NB4 (cell line): Measurements from ENCODE around the gene OPRL1.
"Not testable (repeated sequence)": the region's sequence is repeated elsewhere in the genome, so short reads cannot be mapped to it uniquely, and the experiment has no call there.

Source experiments
- DNase-seq: peaks from one replicate; pipeline ENCODE4 v3.0.0; 2010; ENCODE audit warnings: low read depth
- H3K4me3 ChIP-seq: one replicate; pipeline ENCODE4 v1.5.1; 2011; ENCODE audit warnings: mild to moderate bottlenecking, low read depth, low read length, moderate library complexity
- CTCF ChIP-seq: IDR thresholded peaks from one replicate; pipeline ENCODE4 v1.5.1; 2012; ENCODE audit warnings: low read depth, low read length
- MAX ChIP-seq: IDR thresholded peaks from 2 replicates; pipeline ENCODE4 v1.6.1; 2011; ENCODE audit warnings: low read depth, low read length
- MYC ChIP-seq: IDR thresholded peaks from 2 replicates; pipeline ENCODE4 v1.6.1; 2011; ENCODE audit warnings: low read depth, low read length
- POLR2A ChIP-seq: IDR thresholded peaks from 2 replicates; pipeline ENCODE4 v1.6.1; 2011; ENCODE audit warnings: mild to moderate bottlenecking; ENCODE audit not compliant: insufficient read length; ENCODE audit errors: extremely low read depth

The OPRL1 gene

DNA sequence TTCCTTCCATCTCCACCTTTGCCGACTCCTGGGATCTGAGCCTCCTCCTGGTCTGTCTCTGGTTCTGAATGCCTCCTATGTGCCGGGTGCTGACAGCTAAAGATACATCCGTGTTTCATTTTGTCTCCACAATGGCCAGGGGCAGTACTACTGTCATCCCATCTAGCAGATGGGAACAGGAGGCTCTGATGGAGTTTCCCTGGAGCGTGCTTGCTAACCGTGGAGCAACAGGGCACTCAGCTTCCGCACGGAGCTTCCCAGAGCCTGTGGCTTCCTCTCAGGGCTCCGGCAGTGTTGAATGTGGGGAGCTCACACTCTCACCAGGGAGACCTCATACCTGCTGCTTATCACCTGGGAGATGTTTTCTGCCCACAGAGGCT is 39.4 kb downstream of the OPRL1 start:
- no peak for DNase-seq
- TF ChIP-seq MAX (no peak), MYC (no peak), CTCF (no peak), POLR2A (no peak)
- H3K4me3 ChIP-seq = no peak overlapping the region

GRCh38 chr20:64119681-64120341 is 39.9 kb downstream of the OPRL1 start:
- TF ChIP-seq MAX (no peak), MYC (no peak), POLR2A (no peak), CTCF (no peak)
- DNase-seq = no peak
- H3K4me3 ChIP-seq = no peak overlapping the region

- no peak for TF ChIP-seq MYC
- TF ChIP-seq POLR2A = no peak
- TF ChIP-seq CTCF = no peak
- no peak for TF ChIP-seq MAX
- no peak overlapping the region for H3K4me3 ChIP-seq
- no peak for DNase-seq
Observed at GRCh38 chr20:64121586-64121985, 41.7 kb downstream of the OPRL1 start.

GRCh38 chr20:64122927-64123326 is 43.0 kb downstream of the OPRL1 start:
- DNase-seq, H3K4me3 ChIP-seq: not testable (repeated sequence)

GRCh38 chr20:64123517-64123916 is 43.6 kb downstream of the OPRL1 start:
- not testable (repeated sequence) for DNase-seq, H3K4me3 ChIP-seq

DNA sequence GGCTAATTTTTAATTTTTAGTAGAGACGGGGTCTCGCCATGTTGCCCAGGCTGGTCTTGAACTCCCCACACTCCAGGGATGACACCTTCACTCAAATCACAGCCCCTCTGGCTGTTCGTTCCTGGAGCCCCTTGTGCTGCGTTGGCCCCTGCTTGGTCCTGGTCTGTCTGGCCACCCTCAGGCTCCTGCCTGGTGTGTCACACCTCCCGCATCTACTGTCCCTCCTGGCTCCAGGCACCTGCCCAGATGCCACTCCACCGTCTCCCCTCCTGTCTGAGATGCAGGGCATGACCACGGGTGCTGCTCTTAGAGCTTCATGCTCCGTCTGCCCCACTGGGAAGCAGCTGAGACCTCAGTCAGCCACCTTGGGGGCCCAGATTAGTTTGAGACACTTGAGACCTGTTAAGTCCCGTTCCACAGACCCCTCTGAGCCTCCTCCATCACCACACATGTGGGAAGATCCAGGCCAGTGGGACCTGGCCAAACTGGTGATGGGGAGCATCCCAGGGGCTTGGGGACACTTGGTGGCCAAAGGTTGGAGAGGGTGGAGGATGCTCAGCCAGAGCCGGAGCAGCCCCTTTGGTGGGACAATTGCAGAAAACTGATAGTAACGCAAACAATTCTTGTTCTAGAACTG is 49.4 kb downstream of the OPRL1 start:
- no peak for TF ChIP-seq CTCF
- no peak for TF ChIP-seq MAX
- no peak for TF ChIP-seq MYC
- no peak for TF ChIP-seq POLR2A
- no peak overlapping the region for H3K4me3 ChIP-seq
- no peak for DNase-seq

GRCh38 chr20:64130271-64130670 is 50.4 kb downstream of the OPRL1 start:
- DNase-seq = no peak
- H3K4me3 ChIP-seq = no peak overlapping the region
- TF ChIP-seq MAX (no peak), POLR2A (no peak), MYC (no peak), CTCF (no peak)
